SK-N-MC (cell line): ENCODE measurements around the gene ABCD3.

Experiments
- DNase-seq: peaks from one replicate; pipeline ENCODE4 v3.0.0-alpha.2; 2011; ENCODE audit warnings: low read depth, low spot score
- H3K27ac ChIP-seq: fragments of 200-600 bp; sonication (generic); 2 replicates; pipeline ENCODE4 v1.5.1; 2016; ENCODE audit warnings: mixed run types
- H3K36me3 ChIP-seq: fragments of 200-600 bp; sonication (generic); 2 replicates; pipeline ENCODE4 v1.6.1; 2017; ENCODE audit warnings: antibody characterized with exemption, low read length, mixed read lengths; ENCODE audit not compliant: insufficient read depth
- H3K4me3 ChIP-seq: fragments of 200-600 bp; sonication (generic); 2 replicates; pipeline ENCODE4 v1.5.1; 2016
- H3K9ac ChIP-seq: fragments of 200-600 bp; sonication (generic); 2 replicates; pipeline ENCODE4 v1.8.0; 2017; ENCODE audit warnings: mixed run types, mixed read lengths; ENCODE audit not compliant: insufficient read length
- H3K9me3 ChIP-seq: fragments of 200-600 bp; sonication (generic); 2 replicates; pipeline ENCODE4 v1.6.1; 2017; ENCODE audit warnings: low read depth, mild to moderate bottlenecking, antibody characterized with exemption, low read length, moderate library complexity, mixed read lengths
- EZH2 ChIP-seq: fragments of 200-600 bp; sonication (generic); IDR thresholded peaks from one replicate; pipeline ENCODE4 v1.6.1; 2017; ENCODE audit warnings: antibody characterized with exemption
- FOXP2 ChIP-seq: optimal IDR thresholded peaks from 2 replicates; pipeline ENCODE3; 2011; ENCODE audit warnings: mild to moderate bottlenecking, moderate library complexity; ENCODE audit not compliant: insufficient read depth; ENCODE audit errors: extremely low read length, control extremely low read depth
- POLR2AphosphoS5 ChIP-seq: IDR thresholded peaks from 2 replicates; pipeline ENCODE4 v1.6.1; 2012; ENCODE audit warnings: mild to moderate bottlenecking, low read depth, low read length, borderline replicate concordance

ABCD3 gene

DNA sequence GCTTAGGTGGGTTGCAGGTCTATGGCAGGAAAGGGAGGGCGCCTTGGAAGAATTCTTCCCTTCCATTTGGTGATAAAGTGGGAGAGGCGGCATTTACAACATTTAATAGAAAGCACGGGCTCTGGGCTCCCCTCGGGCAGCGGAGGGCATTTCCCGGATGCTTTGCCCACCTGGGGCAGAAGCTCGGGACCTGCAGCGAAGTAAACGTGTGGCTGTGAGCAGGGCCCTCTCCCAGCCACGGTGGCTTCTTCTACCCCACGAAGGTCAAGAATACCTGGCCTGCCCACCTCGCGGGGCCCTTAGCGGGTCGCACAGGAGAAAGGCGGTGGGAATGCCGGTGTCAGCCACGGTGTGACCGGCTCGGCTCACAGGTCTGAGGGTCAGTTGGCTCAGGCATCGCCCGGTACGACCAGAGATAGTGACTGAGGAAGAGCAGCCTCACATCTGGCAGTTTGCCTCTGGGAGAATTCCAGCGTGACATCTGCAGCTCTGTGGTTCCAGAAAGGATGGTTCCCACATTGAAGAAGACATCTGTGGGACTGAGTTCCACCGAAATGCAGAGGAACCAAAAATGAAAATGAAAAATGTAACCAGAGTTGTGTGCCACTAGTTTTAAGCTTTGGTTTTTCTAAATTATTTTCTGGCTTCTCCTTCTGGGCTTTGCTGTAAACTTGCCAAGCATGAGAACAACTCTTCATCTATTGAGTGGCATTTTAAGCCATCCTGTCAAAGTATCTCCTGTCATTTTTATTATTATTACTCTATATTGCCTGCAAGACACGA, 124.1 kb downstream of the ABCD3 start:
- peaks cover 10% of the 10 kb centered on the region for H3K36me3 ChIP-seq
- 0 out of 2 replicates have a peak overlapping the region, but pooled peaks have one; percentile 19 for H3K27ac ChIP-seq
- no peaks in the 10 kb centered on the region for H3K9me3 ChIP-seq
- DNase-seq: no peak
- TF ChIP-seq EZH2: no peak
- no peak for TF ChIP-seq POLR2AphosphoS5
- no peak for TF ChIP-seq FOXP2
- H3K9ac ChIP-seq: peak overlapping the region; percentile 59
- peak overlapping the region; percentile 89 for H3K4me3 ChIP-seq

DNA sequence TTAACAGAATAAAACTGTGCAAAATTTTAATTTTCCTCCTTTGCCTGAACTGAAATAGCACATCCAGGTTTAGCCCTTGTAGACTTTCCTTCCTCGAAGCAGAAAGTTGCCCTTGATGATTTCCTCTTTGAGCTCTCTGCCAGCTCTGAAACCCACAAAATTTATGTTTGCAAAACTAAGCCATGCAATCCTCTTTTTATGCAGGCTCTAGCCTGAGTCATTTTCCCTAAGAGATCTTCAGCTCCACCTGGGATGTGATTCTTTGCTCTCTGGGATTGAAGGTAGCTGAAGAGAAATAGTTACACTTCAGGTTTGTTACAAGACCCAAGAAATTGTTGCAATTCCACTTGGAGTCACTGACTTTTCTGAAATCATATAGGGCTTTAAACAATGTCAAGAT, 124.8 kb downstream of the ABCD3 start:
- no peak overlapping the region for H3K9ac ChIP-seq
- H3K9me3 ChIP-seq: no peaks in the 10 kb centered on the region
- no peak for DNase-seq
- H3K36me3 ChIP-seq: peaks cover 7% of the 10 kb centered on the region; the same call in 1 of the 2 replicates
- 0 out of 2 replicates have a peak overlapping the region, but pooled peaks have one; percentile 19 for H3K27ac ChIP-seq
- TF ChIP-seq POLR2AphosphoS5 (no peak), FOXP2 (no peak), EZH2 (no peak)
- peak overlapping the region; percentile 89 for H3K4me3 ChIP-seq

DNA sequence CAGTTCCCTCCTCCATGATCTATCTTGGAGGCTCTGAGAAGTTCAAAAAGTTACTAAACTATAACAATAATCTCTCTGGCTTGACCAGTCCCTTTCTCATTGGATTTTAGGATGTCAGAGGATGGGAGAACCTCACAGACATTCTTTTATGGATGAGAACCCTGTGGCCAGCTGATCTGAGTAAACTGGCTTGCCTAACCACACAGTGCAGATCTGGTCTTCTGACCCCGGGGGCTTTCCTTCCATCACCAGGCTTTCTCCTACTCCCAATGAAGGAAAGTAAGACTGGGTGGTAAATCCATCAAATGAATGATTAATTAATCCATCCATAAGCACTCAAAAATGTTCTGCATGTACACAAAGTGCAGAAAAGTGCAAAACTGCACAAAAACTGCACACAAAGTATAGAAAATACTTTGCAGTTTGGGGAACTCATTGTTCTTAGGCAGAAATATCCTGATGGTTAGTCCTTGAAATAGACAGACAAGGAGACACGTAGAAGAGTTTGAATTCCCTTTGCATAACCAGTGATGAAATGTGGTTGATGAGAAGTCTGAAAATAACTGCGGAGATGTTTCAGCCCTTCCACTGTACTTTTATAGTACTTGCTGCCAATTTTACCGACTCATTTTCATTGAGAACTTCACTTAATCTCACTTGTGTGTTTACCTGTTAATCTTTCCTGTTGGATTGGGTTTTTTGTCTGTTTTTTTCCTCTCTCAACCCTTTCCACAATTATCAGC, 125.9 kb downstream of the ABCD3 start:
- no peak overlapping the region for H3K9ac ChIP-seq
- DNase-seq: no peak
- TF ChIP-seq EZH2: no peak
- TF ChIP-seq FOXP2: no peak
- no peak for TF ChIP-seq POLR2AphosphoS5
- H3K36me3 ChIP-seq: peaks cover 1% of the 10 kb centered on the region; the same call in 1 of the 2 replicates
- H3K9me3 ChIP-seq: no peaks in the 10 kb centered on the region
- no peak overlapping the region for H3K27ac ChIP-seq
- H3K4me3 ChIP-seq: no peak overlapping the region

DNA sequence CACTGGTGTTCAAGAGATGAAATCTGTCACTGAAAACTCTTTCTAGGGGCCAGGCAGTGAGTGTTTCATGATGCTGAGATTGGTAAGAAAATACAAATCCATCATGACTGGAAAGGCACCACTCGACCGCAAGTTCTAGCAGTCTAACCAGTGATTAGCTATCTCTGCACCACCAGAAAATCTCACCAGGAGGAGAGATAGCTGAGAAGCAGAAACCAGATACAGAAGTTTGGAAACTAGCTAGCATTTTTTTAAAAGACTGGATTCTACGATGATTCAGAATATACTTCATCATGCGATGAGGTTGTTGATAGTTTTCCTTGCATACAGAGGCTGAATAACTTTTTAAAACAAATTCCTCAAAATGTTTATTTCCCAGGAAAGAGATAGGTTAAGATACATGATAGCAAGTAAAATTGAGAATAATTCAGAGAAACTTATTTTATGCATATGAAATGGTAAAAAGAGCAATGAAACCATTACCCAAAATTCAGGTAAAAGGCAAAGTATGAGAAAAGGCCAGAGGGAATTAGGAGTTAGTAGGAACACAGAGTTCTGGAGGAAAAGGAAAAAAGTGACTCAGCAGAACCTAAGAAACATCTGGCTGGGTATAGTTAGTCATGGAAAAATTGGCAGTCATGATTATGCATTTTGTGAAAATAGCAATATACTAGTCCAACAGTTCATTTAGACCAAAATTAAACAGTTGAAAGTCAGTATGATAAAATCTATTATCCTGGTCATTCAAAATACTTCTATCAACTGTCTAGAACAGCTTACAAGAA, 126.7 kb downstream of the ABCD3 start:
- Histone ChIP-seq H3K27ac (no peak overlapping the region), H3K9ac (no peak overlapping the region), H3K36me3 (no peaks in the 10 kb centered on the region; the same call in 1 of the 2 replicates), H3K9me3 (no peaks in the 10 kb centered on the region), H3K4me3 (no peak overlapping the region)
- no peak for DNase-seq
- TF ChIP-seq POLR2AphosphoS5 (no peak), EZH2 (no peak), FOXP2 (no peak)

DNA sequence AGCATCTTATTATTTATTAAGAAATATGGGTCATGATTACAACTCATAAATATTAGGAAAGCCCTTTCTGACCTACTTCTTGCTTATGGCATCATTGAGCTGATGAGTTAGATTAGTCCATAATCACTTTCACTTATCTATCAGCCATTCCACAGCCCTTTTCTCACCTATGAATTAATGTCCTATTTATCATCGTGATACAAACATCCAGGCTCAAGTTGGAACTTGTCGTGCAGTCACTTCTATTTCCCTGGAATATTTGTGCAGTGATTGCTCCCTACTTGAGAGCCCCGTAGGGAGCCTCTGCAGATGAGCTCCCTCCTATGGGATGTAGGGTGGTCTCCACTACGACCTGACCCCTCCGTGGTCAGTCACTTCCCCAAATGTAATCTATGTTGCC, 131.5 kb downstream of the ABCD3 start:
- no peak overlapping the region for H3K9ac ChIP-seq
- DNase-seq: no peak

DNA sequence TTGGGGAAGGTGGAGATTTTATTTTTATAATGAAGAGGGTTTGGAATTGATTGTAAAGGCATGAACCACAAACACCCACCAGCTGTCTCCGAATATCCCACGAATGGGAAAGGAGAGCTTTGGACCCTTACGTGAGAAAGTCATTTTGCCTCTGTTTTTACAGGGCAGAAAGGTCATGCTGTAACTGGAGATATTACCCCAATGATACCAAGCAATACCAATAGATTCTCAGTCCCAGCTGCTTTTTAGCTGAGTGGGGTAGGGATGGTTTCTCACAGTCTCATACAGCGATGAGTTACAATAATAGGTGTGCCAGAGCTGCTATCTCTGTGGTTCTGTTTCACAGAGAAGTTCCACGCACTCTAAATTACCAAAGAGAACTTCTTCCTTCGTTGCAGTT, 132.2 kb downstream of the ABCD3 start:
- H3K9ac ChIP-seq: no peak overlapping the region
- H3K4me3 ChIP-seq: no peak overlapping the region
- TF ChIP-seq FOXP2 (no peak), EZH2 (no peak), POLR2AphosphoS5 (no peak)
- no peaks in the 10 kb centered on the region for H3K9me3 ChIP-seq
- no peak overlapping the region for H3K27ac ChIP-seq
- no peak for DNase-seq
- H3K36me3 ChIP-seq: no peaks in the 10 kb centered on the region

More for the DNA sequence above, 131.5 kb downstream of the ABCD3 start:
- TF ChIP-seq POLR2AphosphoS5 (no peak), EZH2 (no peak), FOXP2 (no peak)
- no peak overlapping the region for H3K27ac ChIP-seq
- no peaks in the 10 kb centered on the region for H3K36me3 ChIP-seq
- H3K9me3 ChIP-seq: no peaks in the 10 kb centered on the region
- no peak overlapping the region for H3K4me3 ChIP-seq

DNA sequence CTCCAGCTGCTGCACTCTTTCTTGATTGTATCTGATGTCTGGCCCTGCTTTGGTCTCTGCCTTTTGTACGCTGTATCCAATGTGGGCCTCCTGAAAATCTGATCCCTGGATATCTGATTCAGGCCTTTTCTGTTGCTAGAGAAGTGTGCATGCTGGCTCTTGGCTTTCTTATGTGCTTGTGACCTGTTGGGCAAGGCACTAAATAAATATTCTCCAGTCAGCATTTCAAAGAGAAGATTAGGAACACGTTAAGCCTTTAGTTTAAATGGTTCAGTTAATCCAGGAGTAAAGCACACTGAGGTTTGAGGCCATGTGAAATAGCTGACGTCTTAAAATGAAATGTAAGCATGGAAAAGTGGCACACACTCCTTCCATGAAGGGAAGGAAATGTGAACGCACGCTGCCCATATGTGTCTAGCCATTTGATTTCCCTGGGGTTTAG, 132.6 kb downstream of the ABCD3 start:
- H3K27ac ChIP-seq: no peak overlapping the region
- H3K36me3 ChIP-seq: no peaks in the 10 kb centered on the region
- TF ChIP-seq FOXP2: no peak
- no peak for TF ChIP-seq POLR2AphosphoS5
- TF ChIP-seq EZH2: no peak
- no peak for DNase-seq
- H3K9ac ChIP-seq: no peak overlapping the region
- H3K4me3 ChIP-seq: no peak overlapping the region
- H3K9me3 ChIP-seq: no peaks in the 10 kb centered on the region

DNA sequence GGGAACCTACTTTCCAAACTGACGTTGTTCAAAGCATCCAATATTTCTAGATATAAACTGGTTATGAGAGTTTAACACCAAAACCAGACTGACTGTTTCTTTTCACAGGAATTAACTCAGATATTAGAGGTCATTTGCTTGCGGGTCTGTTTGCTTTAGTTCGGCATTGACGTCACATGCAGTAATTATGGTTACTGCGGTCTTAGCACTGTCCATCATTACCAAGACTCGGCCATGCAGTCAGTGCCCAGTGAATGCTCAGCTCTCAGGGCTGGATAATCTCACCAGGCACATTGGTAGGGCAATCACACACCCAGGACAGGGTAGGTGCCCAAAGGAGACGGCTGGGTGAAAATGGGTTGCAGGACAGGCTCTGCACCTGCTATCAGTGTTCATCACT, 133.3 kb downstream of the ABCD3 start:
- no peak for DNase-seq
- no peaks in the 10 kb centered on the region for H3K36me3 ChIP-seq
- no peaks in the 10 kb centered on the region for H3K9me3 ChIP-seq
- TF ChIP-seq FOXP2 (no peak), EZH2 (no peak), POLR2AphosphoS5 (no peak)
- no peak overlapping the region for H3K4me3 ChIP-seq
- no peak overlapping the region for H3K9ac ChIP-seq
- H3K27ac ChIP-seq: no peak overlapping the region
